Measurements from ENCODE around the gene ARL8A.
A peak's percentile ranks its signal among the peaks of the same experiment; 100 is the strongest.
"Not testable (repeated sequence)": the region's sequence is repeated elsewhere in the genome, so short reads cannot be mapped to it uniquely, and the experiment has no call there.

ARL8A gene

DNA sequence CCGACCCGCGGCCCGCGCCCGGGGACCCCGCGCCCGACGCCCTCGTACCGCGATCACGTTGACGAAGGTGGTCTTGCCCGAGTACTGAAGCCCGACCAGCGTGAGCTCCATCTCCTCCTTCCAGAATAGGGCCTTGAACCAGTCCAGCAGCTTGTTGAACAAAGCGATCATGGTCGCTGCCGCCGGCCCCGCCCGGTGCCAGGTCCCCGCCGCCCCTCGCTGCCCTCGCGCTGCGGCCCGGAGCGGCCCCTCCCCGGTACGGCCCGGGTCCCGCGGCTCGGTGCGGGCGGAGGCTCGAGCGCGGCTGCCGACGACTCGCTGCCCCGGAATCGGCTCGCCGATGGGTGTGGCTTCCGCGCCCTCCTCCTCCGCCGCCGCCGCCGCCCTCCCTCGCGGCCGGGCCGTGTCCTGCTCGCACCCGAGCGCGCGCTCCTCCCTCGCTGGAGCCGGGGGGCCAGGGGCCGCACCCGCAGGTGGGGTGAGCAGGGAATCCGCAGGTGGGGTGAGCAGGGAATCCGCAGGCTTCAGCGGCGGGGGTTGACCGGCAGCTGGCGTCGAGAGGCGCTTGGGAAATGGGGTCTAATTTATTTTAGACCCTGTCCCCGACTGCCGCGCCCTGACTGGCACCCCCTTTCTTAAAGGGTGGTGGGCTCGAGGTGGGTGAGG, at the start of gene ARL8A:
ARL8A (minus strand) TSS at position 336 of the 666 bp plus-strand sequence; CDS start at position 171, 165 bp downstream.
- peak; percentile 79 for DNase-seq

GRCh38 chr1:202194328-202194648, 49.8 kb upstream of the ARL8A start:
- DNase-seq = no peak

DNA sequence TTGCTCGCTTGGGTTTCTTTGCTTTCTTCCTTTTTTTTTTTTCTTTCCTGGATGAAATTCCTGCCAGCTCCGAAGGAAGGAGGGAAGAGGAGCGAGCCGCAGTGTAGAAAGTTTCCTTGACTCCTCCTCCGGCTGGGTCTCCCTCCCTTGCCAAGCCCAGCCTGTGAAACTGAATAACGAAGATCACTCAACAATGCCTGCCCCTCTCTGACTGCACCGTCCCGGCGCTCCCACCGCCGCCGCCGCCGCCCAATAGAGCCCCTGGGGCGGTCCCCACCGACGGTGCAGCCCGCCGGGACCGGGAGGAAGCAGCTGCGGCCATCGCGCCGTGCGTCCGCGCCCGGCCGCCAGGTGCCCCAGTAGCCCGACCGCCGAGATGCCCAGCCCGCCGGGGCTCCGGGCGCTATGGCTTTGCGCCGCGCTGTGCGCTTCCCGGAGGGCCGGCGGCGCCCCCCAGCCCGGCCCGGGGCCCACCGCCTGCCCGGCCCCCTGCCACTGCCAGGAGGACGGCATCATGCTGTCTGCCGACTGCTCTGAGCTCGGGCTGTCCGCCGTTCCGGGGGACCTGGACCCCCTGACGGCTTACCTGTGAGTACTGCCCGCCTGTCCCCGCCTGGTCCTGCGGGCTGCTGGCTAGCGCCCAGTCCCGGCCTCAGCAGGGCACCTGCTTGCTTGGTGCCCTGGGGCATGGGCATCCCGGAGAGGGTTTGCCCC, 49.2 kb upstream of the ARL8A start, which contains the start of gene LGR6:
LGR6 (plus strand) TSS at position 186 of the 714 bp plus-strand sequence; CDS start at position 377, 191 bp downstream.
- no peak for DNase-seq

- peak; percentile 61 for DNase-seq
These were observed 48.5 kb upstream of the ARL8A start for GRCh38 chr1:202192770-202193613.

DNA sequence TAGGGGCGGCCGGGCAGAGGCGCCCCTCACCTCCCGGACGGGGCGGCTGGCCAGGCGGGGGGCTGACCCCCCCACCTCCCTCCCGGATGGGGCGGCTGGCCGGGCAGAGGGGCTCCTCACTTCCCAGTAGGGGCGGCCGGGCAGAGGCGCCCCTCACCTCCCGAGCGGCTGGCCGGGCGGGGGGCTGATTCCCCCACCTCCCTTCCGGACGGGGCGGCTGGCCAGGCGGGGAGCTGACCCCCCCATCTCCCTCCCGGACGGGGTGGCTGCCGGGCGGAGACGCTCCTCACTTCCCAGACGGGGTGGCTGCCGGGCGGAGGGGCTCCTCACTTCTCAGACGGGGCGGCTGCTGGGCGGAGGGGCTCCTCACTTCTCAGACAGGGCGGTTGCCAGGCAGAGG, 46.9 kb upstream of the ARL8A start:
- not testable (repeated sequence) for DNase-seq

DNA sequence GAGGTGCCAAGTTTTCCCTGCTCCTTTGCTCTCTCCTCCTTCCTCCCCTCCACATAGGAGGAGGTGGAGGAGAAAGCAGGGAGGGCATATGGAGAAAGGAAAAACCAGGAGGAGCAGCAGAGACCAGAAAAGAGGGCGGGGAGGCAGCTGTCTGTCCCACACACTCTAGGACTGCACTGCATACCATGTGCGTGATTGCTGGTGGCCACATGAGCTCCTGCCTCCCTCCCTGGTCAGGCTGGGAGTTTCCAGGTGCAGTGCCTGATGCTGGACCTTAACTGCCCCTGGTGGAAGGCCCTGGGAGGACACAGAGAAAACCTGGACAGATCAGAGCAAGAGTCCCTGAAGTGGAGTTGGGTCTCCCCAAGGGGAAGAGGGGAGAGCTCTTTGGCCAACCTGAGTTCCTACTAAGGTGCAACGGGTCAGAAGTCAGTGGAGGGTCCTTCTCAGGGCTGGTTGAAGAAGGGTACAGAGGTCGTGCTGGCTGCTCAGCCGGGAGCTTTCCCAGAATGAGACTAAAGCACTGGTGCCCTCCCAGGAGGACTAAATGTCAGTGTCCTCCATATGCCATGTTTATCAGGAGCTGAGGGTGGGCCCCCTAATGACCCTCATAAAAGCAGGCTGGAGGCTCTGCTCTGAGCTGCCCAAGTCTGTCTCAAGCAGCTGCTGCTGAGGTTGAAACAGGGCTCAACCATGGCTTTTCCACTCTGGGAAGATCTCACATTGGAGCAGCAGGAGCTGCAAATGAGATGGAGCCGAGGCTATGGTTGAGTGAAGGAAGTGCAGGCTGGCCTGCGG, 45.6 kb upstream of the ARL8A start:
- no peak for DNase-seq

DNA sequence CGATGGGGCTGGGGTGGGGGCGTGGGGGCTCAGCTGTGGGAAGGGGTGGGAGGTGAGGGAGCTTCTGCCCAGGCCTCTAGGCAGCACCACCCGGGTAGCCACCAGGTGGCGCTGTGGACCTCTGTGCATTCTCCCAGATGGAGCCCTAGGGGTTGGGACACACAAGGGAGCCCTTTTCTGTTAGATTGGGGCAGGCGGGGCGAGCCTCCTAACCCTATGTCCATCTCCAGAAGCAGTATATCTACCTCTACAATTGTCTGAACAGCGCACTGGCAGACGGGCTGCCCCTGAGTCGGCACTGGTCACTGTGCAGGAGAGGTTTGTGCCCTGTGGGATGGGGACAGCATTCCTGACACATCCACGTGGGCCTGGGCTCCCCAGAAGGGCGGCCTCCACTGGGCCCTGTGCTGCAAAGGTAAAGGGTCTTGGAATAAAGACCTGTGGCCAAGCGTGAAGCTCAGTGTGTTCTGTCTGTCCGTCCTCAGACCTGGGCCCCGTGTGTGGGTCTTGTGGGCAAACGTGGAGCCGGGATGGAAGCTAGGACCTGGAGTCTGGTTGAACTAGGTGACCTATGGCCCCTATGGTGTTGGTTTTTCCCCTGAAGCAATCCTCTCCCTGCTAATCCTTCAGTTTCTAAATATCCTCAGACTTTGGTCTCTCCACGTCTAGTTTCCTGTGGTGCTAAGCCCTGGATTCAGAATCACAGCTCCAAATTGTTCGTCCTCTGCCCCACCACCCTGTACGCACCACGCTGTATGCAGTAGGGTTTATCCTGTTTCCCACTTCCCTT, 44.7 kb upstream of the ARL8A start:
- DNase-seq = peak; percentile 87

DNA sequence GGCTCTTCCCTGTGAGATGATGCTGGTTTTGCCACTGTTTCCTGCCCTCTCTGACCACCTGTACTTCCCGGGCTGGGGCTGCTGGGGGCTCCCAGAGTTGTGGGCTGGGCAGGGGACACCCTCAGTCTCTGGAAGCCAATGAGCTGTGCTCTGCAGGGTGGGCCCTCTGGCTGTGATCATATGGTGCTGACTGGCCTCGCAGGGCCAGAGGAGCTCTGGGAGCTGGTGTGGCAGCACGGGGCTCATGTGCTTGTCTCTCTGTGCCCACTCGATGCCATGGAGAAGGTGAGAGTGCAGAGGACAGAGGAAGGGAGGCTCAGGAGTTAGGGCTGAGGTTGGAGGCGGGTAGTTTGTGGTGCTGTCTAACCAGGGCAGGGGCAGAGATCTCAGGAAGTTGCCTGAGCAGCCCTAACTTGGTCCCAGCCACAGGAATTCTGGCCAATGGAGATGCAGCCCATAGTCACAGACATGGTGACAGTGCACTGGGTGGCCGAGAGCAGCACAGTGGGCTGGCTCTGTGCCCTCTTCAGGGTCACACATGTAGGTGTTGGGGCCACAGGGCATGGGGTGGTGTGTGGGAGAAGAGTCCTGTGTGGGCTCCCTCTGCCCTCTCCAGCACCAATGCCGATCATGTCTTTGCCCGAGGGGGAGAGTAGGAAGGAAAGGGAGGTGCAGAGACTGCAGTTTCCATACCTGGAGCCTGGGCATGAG, 43.3 kb upstream of the ARL8A start:
- no peak for DNase-seq

GRCh38 chr1:202187041-202187671, 42.6 kb upstream of the ARL8A start:
- no peak for DNase-seq

DNA sequence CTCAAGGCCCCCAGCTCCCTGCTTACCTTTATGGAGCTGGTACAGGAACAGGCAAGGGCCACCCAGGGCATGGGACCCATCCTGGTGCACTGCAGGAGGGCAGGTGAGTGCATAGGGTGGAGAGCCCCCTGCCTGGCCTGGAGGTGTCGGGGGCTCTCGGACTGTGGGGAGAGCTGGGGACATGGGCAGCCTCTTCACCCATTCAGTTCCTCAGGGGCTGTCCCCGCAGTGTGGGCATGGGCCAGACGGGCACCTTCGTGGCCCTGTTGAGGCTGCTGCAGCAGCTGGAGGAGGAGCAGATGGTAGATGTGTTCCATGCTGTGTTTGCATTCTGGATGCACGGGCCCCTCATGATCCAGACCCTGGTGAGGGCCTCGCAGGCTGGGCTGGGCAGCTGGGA, 41.8 kb upstream of the ARL8A start:
- DNase-seq = no peak

DNA sequence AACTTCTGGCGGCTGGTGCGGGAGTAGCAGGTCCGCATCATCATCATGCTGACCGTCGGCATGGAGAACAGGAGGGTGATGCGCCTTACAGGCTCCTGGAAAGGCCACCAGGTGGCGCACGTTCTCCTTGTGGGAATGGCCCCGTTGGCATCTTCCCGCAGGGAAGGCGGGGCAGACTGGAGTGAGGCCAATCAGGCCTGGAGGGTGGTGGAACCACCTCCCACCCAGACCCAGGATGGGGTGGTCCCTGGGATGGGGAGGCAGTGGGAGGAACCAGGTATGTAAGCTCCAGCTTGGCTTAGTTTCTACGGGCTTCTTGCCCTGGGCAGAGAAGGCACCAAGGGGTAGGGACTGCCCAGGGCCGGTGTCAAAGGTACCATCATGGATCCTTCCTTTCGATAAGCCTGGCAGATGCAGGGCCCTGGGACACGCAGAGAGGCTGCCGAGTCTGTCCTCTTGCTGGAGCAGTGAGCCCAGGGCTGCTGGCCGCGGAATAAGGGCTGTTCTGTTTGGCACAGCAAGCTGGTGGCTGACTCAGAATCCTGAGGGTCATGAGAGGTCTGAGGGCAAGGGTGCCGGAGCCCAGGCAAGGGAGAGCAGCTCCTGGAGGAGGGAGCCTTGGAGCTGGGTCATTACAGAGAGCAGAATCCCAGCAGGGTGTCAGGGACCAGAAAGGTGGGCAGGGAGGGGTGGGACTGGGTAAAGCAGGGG, 40.4 kb upstream of the ARL8A start:
- DNase-seq = peak; percentile 76

DNA sequence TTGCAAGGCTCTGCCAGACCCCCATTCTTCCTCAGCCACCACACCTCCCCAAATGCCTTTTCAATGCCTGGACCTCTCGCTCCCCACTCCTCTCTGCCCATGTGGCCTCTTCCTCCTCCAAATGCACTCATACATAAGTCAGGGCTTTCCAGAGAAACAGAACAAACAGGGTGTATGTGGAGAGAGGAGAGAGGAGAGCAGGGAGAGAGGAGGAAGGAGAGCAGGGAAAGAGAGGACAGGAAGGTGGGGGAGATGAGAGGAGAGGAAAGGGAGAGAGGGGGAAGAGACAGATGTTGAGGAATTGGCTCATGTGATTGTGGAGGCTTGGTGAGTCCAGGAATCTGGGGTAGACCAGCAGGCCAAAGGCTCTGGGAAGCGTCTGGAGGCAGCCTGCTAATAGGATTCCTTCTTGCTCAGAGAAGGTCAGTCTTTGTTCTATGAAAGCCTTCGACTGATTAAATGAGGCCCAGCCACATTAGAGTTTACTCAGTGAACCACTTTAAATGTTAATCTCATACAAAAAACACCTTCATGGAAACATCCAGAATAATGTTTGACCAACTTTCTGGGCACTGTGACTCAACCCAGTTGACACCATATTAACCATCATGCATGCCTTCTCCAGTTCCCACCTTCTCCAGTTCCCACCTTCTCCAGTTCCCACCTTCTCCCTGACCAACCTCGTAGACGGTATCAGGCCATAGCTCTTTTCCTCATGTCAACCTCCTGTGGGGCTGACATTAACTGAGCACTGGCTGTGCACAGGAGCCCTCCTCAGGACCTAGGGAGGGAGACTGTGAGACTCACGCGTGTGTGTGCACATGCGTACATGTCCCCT, 37.7 kb upstream of the ARL8A start:
- DNase-seq = no peak

DNA sequence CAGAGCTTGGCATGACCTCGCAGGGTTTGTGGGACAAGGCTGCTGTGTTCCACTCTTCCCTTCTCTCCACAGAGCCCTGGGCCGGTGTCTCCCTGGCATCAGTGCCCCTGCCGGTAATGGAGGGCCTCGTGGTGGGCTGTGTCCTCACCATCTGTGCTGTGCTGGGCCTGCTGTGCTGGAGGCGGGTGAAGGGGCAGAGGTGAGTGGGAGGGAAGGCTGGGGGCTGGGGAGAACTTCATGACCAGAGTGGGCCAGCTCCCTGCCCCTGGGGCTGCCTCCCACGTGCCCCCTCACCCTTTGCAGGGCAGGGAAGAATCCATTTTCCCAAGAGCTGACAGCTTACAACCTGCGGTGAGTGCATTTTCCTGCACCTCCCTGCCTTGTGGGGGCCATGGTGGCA, 37.0 kb upstream of the ARL8A start:
- DNase-seq = no peak

DNA sequence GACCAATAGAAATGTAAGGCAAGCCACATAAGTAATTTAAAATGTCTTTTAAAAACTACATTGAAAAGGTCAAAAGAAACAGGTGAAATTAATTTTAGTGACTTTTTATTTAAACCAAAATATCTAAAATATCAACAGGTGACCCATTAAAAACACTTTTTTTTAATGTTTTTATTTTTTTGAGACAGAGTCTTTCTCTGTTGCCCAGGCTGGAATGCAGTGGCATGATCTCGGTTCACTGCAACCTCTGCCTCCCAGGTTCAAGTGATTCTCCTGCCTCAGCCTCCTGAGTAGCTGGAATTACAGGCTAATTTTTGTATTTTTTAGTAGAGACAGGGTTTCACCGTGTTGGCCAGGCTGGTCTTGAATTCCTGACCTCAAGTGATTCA, 36.2 kb upstream of the ARL8A start:
- DNase-seq = not testable (repeated sequence)

GRCh38 chr1:202179828-202180750, 35.6 kb upstream of the ARL8A start:
- no peak for DNase-seq

- no peak for DNase-seq
These were observed 32.7 kb upstream of the ARL8A start for GRCh38 chr1:202176949-202177927.

GRCh38 chr1:202173993-202174392, 29.5 kb upstream of the ARL8A start:
- no peak for DNase-seq
